Lung microvascular endothelial cell (primary cell): ENCODE data around the gene FICD. TPM values are rescaled to one million over a fixed set of nuclear protein-coding genes. Genes with fewer than 3 reads are reported as not detected.
"Not testable (repeated sequence)": the region's sequence is repeated elsewhere in the genome, so short reads cannot be mapped to it uniquely, and the experiment has no call there.

Experiments
- DNase-seq, 2 donors: peaks; one replicate each; pipeline versions ENCODE4 v3.0.0 to v3.0.0-alpha.2; 2010; ENCODE audit warnings: low read depth in 2 of 2
- total RNA-seq: library from RNA; depleted of rRNA; stranded (reverse); fragments of >200 nt; gene quantifications from 2 replicates; pipeline ENCODE4 v1.2.1, GENCODE V29; 2014

Gene FICD
- total RNA-seq, 1 donor from 2014 or later: 4.8 TPM

DNA sequence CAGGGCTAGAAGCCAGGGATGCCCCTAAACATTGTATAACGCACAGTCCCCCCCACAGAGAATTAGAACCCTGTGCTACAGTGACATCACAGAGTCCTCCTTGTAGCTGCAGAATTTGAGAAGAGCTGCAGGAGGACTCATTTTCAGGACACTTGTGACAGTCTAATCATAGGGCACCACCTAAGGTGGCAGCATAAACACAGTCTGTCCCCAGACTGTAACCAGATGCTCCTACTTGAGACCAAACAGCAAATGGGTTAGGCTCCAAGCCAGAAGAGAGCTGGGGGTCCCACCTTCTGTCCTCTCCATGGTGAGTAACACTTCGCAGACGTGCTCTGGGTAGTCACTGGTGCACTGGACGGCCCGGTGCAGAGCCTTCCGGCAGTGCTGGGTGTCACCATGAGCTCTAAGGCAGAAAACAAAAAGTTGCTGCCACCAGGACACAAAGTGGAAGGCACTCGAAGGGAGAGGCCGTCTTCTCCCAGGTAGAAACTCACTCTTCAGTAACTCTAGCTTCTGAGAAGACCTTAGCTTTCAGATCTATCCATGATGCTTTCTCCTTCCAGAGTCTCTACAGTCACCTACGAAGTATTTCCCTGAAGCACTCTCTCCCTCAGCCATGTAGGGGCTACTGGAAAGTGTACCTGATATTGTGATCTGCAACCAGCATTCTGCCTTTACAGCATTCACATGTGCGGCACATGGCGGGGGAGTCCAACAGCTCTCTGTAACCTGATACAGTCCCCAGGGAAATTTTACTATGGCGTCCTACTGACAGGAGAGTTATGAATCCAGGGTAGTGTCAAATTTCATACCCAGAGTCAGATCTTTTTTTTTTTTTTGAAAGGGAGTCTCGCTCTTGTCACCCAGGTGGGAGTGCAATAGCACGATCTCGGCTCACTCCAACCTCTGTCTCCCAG lies 17.1 kb downstream of the FICD start:
- DNase-seq: no peak

DNA sequence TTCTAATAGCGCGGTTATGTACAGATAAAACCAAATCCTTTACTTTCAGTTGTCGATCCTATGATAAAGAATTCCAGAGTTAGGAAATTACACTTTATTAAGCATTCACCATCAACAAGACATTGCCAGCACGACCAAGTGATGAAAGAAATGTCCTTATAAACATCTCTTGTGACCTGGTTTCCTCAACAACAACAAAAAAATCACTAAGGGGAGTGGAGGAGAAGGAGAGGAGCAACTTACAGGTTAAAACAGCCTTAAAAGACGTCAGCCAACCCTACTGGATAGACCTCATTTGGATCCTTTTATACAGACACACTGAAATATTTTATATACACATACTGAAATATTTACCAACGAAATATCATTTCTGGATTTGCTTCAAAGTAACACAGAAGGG lies 23.1 kb downstream of the FICD start:
- no peak for DNase-seq

DNA sequence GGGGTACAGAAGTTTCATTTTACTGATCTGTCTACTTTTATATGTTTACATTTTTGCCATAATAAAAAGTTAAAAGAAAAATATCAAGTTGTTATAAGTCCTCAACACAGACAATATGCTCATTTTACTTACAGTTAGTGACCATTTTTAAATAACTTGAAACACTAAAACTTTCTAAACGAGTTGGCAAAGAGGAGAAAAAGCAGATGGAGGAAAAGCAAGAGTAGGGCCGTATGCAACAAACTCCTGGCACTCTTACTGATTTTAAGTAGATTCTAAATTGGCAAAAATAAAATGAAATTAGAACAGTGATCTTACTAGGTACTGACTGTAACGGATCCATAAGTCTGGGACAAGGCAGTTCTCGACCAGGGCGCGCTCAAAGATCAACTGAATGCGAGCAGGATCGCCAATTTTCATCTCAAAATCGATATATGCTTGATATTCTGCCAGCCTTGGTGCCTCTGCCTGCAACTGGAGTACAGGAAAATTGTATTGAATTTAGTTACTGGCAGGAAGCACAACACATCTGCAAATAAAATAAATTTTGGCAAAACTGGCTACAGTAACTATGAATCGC lies 23.6 kb downstream of the FICD start:
- no peak for DNase-seq

DNA sequence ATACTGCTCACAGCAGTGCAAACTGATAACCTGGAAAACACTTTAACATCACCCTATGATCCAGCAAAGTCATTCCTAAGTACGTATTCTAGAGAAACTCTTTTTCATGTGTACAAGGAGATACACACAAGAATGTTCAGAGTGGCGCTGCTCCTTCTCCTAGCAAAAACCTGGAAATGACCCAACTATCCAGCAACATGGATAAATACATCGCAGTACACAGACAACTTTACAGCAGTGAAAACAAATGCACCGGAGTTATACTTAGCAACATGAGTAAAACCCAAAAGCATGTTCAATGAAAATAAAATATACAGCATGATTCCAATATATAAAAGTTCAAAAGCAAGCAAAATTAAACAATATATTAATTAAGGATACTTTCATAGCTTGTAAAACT lies 27.2 kb downstream of the FICD start:
- DNase-seq: no peak

DNA sequence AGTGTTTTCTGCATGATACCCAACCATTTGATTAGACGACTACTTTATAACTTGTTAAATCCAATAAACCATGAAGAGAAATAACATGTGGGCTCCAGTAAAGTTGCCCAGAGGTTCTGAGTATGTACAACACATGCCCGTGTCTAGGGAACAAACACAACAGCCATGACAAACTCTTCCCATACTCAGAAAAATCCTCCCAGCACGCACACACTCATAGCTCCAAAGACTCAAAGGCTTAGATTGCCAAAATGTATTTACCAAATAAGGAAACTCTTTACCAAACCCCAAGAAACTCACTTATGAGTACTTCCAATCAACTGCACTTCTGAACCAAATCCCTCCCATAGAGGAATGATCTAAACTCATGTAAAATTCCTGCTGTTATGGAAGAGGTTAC lies 28.6 kb downstream of the FICD start:
- no peak for DNase-seq

DNA sequence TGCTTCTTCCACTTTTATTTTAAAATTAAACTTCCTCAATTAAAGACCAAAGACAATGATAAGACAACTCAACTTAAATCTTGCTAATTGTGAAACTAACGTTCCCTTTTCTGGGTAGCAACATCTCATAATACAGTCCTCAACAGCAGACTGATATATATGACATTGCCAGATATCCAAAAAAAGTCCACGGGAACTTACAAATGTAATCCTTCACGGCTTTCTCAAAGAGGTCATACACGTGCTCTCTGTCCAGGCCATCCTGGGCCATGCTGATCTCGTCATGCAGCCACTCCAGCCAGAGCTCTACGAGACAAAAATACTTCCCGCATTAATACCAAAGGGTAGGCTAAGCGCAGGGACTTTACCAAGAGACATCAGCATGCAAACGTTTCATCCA lies 32.6 kb downstream of the FICD start:
- no peak for DNase-seq

DNA sequence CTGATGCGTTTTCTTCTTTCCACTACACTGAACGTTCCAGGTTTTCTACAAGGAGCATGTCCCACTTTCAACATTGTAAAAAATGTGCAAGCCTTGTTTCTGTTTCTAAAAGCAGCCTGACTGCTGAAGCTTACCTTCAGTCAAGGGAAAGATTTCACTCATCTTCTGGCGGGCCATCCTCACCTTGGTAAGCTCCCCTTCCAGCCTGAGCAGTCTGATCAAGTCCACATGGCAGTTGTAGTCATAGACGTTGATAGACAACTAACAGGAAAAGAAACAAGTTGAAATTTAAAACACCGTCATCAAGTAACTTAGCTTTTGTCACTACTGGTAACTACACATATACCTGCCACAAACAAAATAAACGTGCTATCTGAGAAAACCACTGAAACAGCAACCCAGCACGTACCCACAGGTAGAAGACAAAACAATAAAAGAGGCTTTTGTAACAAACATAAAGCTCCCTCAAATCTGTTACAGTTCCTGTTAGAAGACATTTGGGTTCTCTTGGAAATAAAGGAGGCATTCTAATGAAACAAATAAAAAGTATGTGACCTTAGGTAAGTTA lies 34.0 kb downstream of the FICD start:
- no peak for DNase-seq

DNA sequence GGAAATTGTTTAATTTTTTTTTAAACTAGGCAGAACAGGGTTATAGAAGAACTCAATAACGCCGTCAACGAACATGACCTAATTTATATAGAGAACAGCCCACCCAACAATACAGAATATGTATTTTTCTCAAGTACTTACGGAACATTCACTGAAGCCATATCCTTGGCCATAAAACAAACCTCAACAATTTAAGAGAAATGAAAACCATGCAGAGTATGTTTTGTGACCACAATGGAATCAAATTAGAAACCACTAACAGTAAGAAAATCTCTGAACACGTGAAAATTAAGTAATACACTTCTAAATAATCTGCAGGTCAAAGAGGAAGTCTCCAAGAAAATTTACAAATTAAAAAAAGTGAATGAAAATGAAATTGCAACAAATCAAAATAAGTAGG lies 36.5 kb downstream of the FICD start:
- DNase-seq: no peak

DNA sequence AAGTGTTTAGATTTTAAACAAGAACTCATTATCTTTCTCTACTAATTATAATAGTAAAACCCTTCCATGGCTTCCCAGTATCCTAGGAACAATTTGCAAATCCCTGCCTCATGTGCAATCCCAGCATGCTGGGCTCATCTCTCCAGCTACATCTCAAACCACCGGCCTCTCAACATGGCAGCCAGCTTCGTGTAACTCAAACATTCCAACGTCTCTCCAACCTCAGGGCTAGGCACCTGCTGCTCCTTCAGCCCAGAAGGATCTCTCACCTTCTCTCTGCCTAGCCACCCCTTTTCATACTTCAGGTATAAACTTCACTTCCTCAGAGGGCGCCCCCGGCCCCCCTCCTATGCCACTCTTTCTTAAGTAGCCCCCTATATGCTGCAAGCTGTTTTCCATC lies 38.7 kb downstream of the FICD start:
- DNase-seq: no peak

DNA sequence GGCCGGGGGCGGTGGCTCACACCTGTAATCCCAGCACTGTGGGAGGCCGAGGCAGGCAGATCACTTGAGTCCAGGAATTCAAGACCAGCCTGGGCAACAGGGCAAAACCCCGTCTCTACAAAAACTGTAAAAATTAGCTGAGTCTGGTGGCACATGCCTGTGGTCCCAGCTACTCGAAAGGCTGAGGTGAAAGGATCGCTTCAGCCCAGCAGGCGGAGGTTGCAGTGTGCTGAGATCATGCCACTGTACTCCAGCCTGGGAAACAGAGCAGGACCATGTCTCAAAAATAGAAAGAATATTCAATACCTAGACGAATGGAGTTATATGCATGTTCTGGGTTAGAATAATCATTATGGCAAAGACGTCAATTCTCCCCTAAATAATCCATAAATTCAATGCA lies 40.3 kb downstream of the FICD start:
- not testable (repeated sequence) for DNase-seq

DNA sequence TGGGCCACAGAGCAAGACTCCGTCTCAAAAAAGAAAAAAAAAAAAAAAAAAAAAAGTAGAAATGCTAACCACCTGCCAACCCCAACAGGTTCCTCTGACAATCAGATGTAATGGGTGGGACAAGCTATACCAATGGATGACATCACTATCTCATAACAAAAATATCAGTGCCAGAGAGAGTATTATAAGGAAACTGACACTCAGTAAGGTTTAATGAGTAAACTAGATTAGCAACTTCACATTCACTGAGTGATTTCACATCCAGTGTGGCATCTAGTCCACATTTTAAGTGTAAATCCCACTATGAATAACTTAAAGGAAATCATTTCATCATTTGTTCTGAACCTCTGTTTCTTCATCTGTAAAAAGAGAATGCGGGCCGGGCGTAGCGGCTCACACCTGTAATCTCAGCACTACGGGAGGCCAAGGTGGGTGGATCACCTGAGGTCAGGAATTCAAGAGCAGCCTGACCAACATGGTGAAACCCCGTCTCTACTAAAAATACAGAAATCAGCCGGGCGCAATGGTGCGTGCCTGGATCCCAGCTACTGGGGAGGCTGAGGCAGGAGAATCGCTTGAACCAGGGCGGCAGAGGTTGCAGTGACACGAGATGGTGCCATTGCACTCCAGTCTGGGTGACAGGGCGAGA lies 44.1 kb downstream of the FICD start:
- DNase-seq: no peak

DNA sequence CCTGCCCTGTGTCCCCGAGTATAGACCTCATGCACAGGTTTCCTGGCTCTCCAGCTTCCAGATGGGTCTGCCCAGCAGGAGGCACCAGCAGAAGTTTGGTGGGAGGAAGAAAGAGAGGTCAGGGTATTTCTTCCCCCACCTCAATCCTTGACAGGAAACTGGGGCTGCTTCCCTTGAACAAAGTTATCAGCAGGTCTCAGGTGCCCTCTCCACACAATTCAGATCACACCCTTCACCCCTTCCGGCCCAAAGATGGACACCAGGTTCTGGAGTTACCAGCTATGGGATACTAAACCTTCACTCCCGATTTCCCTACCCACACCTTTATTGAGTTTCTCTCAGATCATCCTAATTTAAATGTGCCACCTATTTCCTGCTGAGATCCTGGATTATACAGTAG lies 44.7 kb downstream of the FICD start:
- DNase-seq: no peak

DNA sequence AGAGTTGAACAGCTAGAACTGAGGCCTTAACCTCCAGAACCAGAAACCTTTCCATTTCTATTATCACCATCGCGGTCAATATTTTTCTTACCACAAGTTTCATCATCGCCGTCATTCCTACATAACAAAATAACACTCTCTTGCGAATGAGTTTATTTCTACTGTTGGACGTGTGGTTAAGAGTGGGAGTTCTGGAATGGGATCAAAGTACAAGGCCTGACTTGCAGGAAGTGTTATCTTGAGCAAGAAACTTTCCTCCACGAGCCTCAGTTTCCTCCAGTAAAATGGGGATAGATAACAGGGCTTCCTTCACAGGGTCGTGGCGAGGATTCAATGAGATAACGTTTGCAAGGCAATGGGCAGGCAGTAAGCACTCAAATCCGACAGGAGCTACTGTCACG lies 45.2 kb downstream of the FICD start:
- DNase-seq: peak; percentile 14 to 47

DNA sequence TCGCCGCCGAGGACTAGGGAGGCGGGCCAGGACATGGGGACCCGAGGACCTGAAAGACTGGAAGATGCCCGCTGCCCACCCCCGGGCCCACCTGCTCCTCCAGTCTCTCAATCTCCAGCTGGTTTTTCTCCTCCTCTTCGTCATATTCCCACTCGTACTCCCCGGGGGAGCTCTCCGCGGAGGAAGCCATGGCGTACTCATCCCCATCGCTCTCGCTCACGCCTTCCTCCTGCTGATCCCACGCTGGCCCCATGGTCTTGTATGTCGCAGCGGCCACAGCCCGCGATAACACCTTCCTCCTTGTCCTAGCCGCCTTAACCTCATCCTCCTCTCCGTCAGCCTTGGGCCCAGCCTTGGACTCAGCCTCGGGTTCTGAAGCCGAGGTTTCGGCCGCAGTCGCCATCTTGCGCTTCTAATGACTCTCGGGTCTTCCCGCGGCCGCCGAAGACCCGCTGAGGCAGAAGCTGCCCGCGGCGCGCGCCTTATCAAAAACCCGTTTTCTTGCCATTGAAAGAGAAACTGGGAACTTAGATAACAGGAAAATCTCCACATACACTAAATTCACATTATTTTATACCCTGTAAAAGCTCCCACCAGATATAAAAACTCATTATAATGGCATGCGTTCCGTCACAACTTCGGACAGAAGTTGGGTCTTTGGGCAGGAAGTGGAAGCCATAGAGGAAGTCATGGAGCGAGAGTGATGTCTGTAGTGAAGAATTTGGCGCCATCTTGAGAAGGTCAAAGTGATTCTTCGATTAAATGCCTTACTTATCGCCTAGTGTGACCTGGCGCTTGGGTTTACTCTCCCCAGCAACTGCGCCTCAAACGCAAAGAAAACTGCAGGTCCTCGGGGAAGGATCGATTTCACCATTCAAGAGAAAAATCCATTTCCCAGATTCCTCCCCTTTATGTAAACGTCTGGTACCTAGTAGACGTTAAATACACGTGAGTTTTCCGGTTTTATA lies 46.0 kb downstream of the FICD start, which contains the start of gene SART3:
Gene SART3, minus strand, starts transcription at position 422 of the 968 bp plus-strand sequence. Its CDS starts 19 bp downstream, at position 403.
- peak; percentile 91 to 95 for DNase-seq

DNA sequence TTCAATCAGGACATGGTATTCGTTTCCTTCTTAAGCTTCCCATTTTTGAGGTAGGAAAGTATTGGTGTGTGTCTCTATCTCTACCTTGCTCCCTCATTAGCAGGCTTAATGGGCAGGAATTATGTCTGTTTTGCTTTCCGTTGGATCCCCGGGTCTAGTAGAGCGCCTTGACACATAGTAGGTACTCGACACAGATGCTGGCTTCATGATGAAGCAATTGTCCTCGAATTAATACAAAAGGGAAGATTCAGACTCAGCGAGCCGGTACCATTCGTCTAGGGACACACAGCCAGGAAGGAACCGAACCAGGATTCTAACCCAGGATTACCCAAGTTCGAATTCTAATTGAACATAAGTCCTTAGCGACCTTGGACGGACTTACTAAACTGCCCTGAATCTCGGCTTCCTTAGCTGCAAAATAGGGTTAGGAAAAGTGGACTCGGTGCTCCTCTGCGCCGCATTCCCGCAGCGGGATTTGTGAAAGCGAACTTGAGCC lies 46.8 kb downstream of the FICD start:
- DNase-seq: no peak

DNA sequence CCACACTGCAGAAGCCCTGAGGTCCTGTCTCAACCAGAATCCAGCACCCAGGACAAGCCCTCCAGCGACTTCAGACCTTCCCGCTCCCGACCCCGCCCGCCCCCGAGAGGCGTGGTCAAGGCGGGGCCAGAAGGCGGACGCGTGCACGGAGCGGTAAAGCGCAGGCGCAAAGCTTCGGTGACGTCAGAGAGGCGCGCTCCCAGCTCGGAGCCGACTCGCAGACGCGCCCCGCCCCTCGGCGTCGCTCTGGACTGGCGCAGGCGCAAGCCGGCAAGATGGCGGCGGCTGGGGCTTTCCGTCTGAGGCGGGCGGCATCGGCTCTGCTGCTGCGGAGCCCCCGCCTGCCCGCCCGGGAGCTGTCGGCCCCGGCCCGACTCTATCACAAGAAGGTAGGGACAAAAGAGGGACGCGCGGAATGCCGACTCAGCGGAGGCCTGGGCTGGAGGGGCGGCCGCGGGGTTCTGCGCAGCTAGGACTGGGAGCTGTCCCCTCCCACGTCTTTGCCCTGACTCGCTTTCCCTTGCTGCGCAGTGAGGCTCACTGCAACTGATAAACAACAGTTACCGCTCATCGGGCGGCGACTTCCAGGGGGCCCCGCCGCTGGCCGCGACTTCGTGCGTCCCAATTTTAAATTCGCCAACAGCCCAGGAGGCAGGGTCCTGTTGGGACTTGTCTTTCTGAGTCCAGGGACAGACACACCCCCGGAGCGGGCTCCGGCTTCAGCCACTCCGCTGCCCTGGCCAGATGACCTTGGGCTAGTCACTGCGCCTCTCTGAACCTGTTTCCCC lies 47.5 kb downstream of the FICD start, which contains the start of gene ISCU:
Gene ISCU, plus strand, starts transcription at position 249 of the 788 bp plus-strand sequence. Its CDS starts 27 bp downstream, at position 276.
- peak; percentile 98 for DNase-seq

DNA sequence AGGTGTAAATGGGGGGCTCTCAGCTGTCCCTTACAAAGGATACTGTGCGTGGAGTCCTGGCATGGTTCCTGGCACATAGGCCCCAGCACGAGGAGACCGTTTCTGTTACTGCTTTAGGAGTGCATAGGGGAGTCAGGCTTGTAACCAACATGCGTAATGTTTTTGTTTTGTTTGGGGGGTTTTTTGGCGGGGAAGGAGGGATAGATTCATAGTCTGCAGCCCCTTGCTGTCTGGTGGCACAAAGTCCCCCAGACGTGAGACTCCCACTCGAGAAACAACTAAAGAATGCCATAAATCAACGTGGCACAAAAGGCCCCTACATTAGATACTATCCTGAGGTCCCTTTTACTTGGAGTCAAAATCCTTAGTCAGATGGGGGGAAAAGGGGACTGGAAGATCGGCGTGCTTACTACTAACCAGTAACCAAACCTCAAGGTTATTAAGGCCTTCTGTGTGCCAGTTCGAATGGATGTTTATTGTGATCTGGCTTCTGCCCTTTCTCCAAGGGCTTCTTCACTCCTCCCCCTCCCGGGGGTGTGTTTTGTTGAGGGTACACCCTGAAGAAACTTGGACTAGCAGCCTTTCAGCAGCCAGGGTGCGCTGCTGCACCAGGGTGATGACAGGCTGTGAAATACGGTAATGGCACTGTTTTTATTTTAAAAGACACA lies 48.2 kb downstream of the FICD start:
- peak; percentile 81 to 91 for DNase-seq

DNA sequence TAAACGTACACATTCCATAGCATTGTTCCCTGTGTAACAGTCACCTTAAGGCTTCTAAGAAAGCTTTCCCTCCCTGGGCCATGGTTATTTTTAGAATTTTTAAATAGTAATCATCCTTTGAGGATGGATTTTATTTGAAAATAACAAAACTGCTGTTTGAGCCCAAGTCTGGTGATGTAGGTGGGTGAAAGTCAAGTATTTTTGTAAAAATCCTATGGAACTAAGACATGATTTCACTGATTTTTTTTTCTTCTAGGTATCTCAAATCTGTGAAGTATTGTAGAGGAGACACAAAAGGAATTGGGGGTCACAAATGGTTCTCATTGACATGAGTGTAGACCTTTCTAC lies 48.7 kb downstream of the FICD start:
- no peak for DNase-seq

DNA sequence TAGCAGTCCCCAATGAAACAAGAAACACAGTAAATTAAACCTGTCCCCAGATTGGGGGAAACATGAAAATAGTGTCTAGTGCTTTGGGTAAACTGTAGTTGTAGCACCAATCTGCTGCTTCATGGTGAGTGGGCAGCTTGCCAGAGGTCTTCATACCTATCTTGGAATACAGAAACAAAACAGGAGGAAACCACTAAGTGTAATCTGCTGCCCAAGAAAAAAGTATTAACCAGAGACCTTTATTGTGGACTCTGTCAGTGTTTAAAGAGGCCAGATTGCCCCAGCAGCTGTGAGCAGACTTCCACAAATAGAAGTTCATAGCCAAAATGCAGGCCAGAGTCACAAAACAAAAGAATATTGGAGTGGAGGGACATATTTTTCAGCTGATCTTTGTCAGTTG lies 49.6 kb downstream of the FICD start:
- DNase-seq: no peak
